ENCODE measurements around the gene KLHL3. TPM values are rescaled to one million over a fixed set of nuclear protein-coding genes. Genes with fewer than 3 reads are reported as not detected.
A peak's percentile ranks its signal among the peaks of the same experiment; 100 is the strongest.

KLHL3 gene
- total RNA-seq, 1 donor from 2014 or later: 6.7 TPM

DNA sequence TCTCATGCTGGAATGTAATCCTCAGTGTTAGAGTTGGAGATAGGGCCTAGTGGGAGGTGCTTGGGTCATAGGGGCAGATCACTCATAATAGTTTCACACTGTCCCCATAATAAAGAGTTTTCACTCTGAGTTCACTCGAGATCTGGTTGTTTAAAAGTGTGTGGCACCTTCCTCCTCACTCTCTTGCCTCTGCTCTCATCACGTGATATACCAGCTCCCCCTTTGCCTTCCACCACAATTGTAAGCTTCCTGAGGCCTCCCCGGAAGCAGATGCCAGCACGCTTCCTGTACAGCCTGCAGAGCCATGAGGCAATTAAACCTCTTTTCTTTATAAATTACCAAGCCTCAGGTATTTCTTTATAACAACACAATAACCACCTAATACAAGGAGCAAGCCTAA, 3.8 kb upstream of the KLHL3 start:
- intact Hi-C loops (cut with DNase I): loop anchor here (10.0 kb wide), 1 partner anchor 85 kb away; no protein-coding TSS in a partner anchor
- no peak for ATAC-seq

DNA sequence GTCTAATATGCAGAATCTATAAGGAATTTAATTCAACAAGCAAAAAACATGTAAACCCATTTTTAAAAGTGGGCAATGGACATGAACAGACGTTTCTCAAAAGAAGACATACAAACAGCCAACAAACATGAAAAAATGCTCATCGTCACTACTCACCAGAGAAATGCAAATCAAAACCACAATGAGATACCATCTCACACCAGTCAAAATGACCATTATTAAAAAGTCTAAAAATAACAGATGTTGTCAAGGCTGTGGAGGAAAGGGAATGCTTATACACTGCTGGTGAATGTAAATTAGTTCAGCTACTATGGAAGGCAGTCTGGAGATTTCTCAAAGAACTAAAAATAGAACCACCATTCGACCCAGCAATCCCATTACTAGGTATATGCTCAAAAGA, 3.1 kb upstream of the KLHL3 start:
- no peak overlapping the region for H3K4me3 ChIP-seq
- intact Hi-C loops (cut with DNase I): no loop called here
- peaks cover 30% of the 10 kb centered on the region for H3K4me1 ChIP-seq
- H3K36me3 ChIP-seq: no peaks in the 10 kb centered on the region
- DNase-seq (no peak), ATAC-seq (no peak)
- no peaks in the 10 kb centered on the region for H3K27me3 ChIP-seq (ENCODE audit: low read depth)
- TF ChIP-seq, protein P1, sequence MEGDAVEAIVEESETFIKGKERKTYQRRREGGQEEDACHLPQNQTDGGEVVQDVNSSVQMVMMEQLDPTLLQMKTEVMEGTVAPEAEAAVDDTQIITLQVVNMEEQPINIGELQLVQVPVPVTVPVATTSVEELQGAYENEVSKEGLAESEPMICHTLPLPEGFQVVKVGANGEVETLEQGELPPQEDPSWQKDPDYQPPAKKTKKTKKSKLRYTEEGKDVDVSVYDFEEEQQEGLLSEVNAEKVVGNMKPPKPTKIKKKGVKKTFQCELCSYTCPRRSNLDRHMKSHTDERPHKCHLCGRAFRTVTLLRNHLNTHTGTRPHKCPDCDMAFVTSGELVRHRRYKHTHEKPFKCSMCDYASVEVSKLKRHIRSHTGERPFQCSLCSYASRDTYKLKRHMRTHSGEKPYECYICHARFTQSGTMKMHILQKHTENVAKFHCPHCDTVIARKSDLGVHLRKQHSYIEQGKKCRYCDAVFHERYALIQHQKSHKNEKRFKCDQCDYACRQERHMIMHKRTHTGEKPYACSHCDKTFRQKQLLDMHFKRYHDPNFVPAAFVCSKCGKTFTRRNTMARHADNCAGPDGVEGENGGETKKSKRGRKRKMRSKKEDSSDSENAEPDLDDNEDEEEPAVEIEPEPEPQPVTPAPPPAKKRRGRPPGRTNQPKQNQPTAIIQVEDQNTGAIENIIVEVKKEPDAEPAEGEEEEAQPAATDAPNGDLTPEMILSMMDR (IDR thresholded peaks at IDR 0.05): no peak
- no peak overlapping the region for H3K27ac ChIP-seq
- no peaks in the 10 kb centered on the region for H3K9me3 ChIP-seq

More for the DNA sequence above, 3.8 kb upstream of the KLHL3 start:
- TF ChIP-seq, protein P1 (IDR thresholded peaks at IDR 0.05): no peak
- H3K36me3 ChIP-seq: no peaks in the 10 kb centered on the region
- H3K9me3 ChIP-seq: no peaks in the 10 kb centered on the region
- no peaks in the 10 kb centered on the region for H3K27me3 ChIP-seq (ENCODE audit: low read depth)
- no peak for DNase-seq
- H3K4me3 ChIP-seq: no peak overlapping the region
- peaks cover 22% of the 10 kb centered on the region for H3K4me1 ChIP-seq
- no peak overlapping the region for H3K27ac ChIP-seq

DNA sequence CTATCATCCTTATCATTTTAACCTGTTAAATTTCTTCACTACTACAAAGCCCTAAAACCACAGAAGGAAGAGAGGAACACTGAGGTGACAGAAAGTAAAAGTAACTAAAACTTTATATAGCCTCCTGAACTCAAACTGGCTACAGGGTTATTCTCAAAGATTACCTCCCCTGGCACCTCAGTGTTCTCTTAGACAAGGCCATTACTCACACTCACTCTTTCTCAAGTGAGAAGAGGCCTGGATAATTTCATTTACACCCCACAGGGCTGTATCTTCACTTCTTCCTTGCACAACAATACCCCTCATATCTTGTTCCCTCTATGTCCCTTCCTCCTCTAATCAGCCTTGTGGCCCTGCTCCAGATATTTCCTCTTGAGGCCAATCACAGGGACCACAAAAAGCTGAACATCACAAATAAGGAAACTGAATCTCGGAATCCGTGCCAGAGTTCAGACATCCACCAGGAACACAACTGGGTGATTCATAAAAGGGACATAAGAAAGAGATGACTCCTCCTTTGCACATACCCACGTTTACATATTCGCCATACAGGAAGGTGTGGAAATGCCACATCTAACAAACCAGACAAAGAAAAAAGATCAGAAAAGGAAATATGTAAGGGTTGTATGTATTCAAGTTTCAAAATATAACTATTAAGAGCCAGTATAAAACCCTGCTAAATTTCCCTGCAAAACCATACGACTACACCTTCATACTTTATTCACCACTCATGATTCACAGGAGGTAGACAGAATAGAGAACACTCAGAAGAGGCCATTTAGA, 1.7 kb upstream of the KLHL3 start:
- Histone ChIP-seq H3K27me3 (ENCODE audit: low read depth) (no peaks in the 10 kb centered on the region), H3K27ac (peak overlapping the region; percentile 28), H3K36me3 (no peaks in the 10 kb centered on the region), H3K9me3 (no peaks in the 10 kb centered on the region), H3K4me1 (peaks cover 30% of the 10 kb centered on the region), H3K4me3 (no peak overlapping the region)
- ATAC-seq: peak; percentile 38 to 61
- TF ChIP-seq, protein P1 (IDR thresholded peaks at IDR 0.05): no peak
- intact Hi-C loops (cut with DNase I): no loop called here
- DNase-seq: no peak

DNA sequence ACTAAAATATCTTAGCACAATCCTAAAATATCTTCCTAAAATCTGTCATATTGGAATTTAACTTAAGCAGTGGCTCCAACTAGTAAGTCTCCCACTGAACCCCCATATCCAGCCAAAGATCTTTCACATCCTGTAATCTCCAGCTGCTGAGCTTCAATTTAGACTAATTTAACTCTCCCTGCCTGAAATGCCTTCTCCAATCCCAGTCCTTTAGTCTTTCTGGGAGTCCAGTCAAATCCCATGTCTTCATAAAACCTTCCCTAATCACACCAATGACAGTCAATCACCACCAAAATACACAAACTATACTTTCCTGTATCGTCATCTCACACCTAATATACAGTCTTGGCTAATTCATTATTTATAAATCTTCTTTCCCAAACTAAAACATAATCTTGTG, 607 bp upstream of the KLHL3 start:
- H3K36me3 ChIP-seq: no peaks in the 10 kb centered on the region
- no peak for DNase-seq
- no peak overlapping the region for H3K27ac ChIP-seq
- intact Hi-C loops (cut with DNase I): no loop called here
- H3K4me3 ChIP-seq: peak overlapping the region; percentile 48
- H3K4me1 ChIP-seq: peaks cover 30% of the 10 kb centered on the region
- no peak for ATAC-seq
- no peaks in the 10 kb centered on the region for H3K9me3 ChIP-seq
- no peaks in the 10 kb centered on the region for H3K27me3 ChIP-seq (ENCODE audit: low read depth)
- TF ChIP-seq, protein P1 (IDR thresholded peaks at IDR 0.05): no peak

DNA sequence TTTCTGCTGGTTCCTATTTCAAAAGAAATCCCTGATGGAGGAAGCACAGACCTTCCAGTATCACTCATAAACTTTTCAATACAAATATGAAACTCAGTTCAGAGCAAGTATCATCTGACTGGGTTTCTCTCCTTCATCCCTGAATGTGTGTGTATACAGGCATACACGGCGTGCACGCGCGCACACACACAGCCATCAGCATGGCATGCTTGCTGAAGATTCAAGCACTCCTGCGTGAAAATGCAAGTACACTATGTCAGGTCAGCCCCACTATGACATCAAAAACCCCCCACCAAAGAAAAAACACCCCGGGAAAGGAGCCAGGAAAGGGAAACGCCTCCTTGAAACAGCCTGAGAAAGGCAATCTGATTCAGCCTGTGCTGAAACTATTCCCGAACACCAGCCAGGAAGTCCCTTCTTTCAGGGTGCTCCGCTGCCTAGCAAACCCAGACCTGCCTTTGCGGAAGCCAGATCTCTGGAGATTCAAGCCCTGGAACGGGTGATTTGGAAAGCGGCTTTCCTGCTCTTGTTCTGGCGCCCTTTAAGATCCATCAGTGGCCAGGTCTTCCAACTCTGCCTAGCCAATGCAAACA, 831 bp downstream of the KLHL3 start:
- DNase-seq: peak; percentile 43
- H3K4me1 ChIP-seq: peaks cover 30% of the 10 kb centered on the region

More for the DNA sequence above, 831 bp downstream of the KLHL3 start:
- Histone ChIP-seq H3K36me3 (no peaks in the 10 kb centered on the region), H3K27ac (peak overlapping the region; percentile 42), H3K9me3 (no peaks in the 10 kb centered on the region), H3K27me3 (ENCODE audit: low read depth) (no peaks in the 10 kb centered on the region), H3K4me3 (peak overlapping the region; percentile 48)
- ATAC-seq: peak; percentile 58 to 72
- TF ChIP-seq, protein P1 (IDR thresholded peaks at IDR 0.05): no peak
- intact Hi-C loops (cut with DNase I): no loop called here
